HG03097 (cell line): Measurements from ENCODE around the gene ANKRD34A.

Experiments
- ATAC-seq: cut with Tn5 transposase; IDR thresholded peaks from one replicate; pipeline ENCODE4 v1.9.1; 2021; ENCODE audit not compliant: unreplicated experiment, low FRiP score

ANKRD34A gene

DNA sequence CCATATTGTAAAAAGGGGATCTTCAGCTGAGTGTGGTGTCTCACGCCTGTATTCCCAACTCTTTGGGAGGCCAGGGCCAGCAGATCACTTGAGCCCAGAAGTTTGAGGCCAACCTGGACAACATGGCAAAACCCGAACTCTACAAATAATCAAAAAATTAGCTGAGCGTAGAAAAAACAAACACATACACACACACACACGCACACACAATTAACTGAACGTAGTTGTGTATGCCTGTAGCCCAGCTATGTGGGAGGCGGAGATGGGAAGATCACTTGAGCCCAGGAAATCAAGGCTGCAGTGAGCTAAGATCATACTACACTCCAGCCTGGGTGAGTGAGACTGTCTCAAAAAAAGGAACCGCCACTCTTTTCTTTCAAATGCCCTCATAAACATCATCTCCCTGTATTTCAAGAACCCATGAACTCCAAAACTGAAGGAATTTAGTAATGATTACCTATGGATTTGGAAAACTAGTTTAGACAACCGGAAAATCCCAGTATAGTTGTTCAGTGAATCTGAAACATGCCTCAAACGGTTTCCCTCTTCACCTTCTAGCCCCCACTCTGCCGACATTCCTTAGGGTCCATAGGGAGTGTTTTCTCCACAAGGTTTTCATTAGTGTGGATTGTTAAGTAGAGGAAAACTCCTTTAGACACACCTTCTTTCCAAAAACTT is 27.5 kb upstream of the ANKRD34A start:
- no peak for ATAC-seq

DNA sequence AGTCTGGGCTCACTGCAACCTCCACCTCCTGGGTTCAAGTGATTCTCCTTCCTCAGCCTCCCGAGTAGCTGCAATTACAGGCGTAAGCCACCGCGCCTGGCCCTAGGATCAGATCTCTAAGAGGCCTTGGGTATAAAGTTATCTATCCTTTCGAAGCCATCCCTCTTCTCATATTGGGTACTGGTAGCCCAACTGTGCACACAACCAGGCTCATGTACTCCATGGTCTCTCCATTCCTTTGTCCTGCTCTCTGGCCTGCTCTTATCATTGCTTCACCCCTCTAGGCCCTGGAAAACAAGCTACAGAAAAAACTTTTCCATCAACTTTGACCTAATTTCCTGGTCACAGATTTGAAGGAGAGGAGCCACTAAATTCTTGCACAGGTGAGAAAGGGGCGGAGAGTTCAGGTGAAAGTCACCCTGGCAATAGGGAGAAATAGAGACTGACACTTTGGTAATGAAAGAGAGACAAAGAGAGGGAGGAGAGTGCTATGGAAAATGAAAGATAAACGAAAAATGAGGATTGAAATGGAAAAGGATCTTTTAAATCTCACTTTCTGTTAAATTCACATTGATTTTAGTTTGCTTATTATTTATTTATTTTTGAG is 26.0 kb upstream of the ANKRD34A start:
- no peak for ATAC-seq

DNA sequence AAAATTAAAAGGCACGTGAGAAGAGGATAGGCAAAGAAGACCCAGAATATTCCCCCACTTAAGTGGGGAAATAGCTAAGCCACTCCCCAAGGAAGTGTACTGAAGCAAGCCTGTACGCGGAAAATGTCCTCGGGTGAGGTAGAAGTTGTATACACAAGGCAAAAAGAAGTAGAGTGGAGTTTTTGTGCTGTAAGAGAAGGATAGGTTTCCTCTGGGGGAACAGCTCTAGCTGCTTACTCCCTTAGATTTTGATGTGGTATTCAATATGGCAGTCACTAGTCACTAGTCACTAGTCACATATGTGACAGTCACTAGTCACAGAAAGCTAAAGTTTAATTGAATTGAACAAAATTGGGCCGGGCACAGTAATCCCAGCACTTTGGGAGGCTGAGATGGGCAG is 24.4 kb upstream of the ANKRD34A start:
- no peak for ATAC-seq

DNA sequence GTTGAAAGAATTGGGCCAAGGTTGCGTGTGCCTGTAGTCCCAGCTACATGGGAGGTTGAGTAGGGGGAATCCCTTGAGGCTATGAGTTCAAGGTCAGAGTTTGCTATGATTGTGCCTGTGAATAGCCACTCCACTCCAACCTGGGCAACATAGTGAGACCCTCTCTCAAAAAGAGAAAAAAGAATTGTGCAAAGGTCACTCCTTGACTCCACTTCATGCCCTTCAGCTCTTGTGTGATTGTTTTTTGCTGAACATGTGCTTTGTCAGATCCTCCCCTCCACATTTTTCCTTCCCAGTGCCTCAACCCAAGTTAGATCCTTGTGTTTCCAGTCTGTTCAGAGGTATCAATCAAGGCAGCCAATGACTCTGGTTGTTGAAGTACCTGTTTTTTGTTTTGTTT is 23.6 kb upstream of the ANKRD34A start:
- no peak for ATAC-seq

DNA sequence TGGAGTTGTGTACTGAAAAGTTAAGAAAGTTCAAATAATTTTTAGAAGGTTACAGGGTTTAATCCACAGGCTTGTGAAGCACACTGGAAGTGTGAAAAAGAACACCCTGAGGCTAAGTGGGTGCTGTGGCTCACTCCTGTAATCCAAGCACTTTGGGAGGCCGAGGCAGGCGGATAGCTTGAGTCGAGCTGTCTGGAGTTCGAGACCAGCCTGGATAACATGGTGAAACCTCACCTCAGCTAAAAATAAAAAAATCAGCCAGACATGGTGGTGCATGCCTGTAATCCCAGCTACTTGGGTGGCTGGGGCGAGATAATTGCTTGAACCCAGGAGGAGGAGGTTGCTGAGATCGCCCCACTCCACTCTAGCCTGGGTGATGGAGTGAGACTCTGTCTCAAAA is 22.2 kb upstream of the ANKRD34A start:
- no peak for ATAC-seq

DNA sequence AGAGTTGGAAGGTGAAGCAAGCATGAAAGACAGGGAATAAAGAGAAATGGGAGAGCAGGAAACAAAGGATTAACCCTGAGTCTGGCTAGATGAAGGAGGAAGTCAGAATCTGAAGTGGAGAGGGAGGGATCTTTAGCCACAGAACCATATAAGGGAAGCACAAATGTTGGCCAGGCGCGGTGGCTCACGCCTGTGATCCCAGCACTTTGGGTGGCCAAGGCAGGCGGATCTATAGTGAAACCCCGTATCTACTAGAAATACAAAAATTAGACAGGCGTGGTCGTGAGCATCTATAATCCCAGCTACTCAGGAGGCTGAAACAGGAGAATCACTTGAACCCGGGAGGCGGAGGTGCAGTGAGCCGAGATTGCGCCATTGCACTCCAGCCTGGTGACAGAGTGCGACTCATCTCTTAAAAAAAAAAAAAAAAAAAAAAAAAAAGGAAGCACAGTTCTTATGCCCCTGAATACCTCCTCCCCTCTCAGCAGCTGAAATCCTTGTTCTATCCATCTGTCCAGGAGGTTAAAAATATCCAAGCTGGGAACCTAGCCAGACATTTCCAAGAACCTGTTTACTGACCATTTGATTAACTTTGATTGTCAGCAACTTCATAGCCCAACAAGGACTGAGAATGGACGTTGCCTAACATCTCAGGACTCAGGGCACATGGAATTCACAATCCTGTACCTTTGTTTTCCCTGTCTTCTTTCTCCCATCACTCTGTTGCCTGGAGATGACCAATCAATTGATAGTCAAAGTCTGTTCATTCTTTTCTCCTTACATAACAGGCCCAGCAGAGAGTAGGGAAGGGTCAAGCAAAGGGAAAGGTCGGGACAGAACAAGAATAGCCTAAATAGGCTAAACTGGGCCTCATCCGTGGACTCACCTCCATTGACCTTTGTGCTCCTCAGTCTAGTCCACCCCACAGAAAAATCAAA is 21.4 kb upstream of the ANKRD34A start:
- ATAC-seq: no peak

DNA sequence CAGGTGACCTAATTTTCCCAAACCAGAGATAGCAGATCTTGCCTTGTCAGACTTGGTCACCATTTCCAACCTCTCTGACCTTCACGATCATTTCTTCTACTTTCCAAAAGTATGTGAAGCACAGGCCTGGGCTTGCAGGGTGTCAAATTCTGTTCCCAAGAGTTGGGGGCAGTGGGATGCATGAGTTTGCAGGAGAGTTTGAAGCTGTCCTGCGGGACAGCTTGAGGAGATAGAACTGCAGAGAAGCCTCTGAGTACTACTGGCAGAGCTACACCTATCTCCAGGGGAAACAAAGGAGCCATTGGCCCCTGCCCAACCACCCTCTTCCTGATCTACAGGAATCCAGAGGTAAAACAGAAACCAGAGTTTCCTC is 20.7 kb upstream of the ANKRD34A start:
- no peak for ATAC-seq

DNA sequence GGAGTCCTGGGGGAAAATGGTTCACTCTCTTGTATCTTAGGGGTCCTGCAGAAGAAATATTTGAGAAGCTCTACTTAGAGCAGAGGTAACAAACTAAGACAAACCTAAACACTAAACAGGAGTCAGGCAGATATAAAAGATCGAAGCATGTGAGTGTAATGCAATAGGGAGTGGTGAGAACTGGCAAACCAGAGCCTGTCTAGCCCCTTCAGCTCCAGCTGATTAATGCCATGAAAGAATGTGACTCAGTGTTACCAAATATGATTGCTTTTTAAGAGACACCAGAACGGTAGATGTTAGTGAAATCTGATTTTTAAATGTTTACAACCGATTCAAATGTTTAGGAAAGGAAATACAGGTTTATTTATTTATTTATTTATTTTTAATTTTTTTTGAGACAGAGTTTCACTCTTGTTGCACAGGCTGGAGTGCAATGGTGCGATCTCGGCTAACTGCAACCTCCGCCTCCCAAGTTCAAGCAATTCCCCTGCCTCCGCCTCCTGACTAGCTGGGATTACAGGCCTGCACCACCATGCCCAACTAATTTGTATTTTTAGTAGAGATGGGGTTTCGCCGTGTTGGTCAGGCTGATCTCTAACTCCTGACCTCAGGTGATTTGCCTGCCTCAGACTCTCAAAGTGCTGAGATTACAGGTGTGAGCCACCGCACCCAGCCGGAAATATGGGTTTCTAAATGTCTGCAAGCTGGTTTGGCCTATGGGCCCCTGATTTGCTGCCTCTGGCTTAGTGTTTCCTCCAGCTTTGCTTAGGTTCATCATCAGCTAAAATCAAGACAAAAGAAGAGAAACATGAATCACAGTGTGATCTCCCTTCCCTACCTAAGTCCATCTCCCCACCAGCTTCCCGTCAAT is 19.8 kb upstream of the ANKRD34A start:
- no peak for ATAC-seq

DNA sequence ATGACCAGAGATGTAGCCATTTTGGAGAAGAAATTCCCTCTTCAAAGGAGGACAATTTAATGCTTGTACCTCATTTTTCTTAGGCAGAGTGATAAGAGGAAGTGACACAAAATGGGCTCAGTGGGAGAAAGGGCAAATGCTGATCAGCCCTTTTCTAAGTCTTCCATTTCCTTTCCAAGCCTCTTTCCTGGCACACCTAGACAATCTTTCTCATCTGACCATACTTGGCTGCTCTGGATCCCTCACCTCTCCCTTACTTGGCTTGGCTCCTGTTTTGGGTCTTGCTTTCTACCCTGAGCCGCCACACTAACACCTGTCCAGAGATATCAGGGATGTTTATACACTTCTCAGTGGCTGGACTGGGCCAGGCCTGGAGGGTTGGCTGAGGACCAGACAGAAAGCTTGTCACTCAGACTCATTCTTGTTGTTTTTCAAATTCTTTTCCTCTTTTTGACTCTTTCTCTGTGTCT is 18.9 kb upstream of the ANKRD34A start:
- no peak for ATAC-seq

DNA sequence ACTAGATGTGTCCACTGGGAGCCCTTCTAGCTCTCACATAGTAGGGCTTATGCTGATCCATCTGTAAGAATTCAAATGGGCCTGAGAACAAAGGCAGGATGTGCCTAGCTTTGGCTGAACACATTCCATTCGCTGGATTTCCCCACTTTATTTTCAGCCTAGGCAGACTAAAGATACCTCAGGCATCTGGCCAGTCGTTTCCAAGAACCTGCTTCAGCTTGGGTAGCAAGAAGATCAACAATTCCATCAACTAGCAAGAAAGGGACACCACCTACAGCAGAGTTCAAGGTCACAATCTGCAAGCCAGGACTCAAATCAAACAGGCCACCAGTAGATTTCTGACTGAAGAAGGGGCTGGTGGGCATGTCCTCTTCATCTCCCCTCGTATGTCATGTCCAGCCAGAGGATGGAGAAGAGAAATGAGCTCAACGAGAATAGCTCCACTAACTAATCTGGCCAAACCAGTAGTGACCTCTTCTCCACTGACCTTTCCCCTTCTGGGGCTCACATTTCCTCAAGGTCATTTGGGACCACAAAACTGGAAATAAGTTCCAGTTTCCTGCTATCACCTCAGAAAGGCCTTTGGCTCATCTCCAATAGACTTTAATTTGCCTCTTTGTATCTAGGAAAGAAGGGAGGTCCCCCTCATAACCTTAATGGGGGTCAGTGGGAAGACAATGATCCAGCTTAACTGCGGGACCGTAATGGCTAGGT is 17.8 kb upstream of the ANKRD34A start:
- ATAC-seq: no peak

DNA sequence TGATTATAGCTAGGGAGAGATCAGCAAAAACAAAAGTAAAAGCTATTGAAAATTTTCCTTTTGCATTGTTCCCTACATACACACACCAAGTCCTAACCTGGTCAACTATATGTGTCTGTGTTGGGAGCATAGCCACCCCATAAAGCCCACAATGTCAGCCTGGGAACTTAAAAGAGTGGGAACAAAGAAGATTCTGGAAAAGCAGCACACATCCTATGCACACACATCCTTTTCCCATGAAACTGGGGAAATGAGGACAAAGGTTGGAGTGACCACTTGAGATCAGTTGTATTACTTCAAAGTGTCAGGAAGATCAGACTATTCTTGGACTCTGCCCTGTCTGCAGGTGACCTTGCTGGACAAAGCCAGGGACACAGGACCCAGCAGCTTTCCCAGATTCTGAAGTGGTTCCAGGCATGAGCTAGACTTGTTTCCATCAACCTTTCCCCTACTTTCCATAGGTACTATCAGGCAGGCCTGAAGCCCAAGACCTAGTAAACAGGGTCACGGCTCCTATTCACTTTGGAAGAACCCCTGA is 16.2 kb upstream of the ANKRD34A start:
- no peak for ATAC-seq

DNA sequence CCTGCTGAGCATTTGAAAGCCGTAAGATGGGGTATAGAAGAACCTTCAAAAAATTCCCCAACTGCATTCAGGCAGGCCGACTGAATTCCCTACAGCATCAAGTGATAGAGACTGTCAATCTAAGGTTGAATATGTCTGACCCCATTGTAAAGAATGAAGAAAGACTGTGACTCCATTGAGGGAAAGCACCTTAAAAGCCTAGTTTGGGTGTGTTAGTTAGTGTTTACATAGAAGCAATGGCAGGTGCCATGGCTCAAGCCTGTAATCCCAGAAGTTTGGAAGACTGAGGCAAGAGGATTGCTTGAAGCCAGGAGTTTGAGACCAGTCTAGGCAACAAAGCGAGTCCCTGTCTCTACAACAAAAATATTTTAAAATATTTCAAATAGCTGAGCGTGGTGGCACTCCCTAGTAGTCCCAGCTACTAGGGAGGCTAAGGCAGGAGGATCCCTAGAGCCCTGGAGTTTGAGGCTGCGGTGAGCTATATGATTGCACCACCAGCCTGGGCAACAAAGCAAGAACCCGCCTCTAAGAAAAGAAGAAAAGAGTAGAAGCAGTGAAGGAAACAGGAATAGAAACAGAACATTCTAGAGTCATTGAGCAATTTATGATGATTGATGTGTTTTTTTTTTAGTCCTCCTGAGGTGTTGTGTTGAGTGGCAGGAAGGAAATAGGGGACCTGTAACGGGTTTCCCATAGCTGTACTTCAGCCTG is 15.5 kb upstream of the ANKRD34A start:
- no peak for ATAC-seq

DNA sequence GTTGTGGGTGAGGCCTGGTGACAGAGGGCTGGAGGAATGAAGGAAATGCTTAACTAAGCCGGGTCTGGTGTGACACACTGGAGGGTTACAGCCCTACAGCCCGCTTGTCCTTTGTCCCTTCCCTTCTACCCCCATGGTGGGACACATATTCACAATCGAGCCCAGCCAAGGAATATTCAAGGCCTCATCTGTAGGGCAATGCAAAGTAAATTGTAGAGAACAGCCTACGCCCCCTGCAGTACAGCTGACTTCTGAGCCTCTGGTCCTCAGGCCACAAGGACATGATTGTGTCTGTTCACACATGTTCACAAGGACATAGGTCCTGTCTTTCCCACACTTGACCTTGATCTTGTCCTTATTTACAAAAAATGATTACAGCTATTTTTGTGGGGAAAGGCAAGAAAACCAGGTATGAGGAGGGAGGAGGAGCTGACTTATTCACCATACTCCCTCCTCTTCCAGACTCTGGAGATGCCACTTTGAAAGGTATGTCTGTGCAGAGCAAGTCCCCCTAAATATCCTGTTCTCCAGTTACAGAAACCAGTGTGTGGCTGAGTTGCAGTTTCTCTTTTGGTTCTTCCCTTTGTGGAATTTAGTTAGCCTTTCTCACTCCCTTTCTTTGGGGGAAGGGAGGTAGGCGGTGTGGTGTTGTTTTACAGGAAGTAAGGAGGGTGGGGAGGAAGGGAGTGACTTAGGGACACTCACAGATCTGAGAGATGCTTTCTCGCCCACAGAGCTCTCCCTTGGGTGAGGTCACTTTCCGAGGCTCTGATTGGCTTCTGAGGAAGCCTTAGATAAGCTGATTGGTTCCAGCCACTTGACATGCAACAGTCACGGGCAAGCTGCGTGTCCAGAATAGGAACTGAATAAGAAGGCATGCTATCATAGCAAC is 14.7 kb upstream of the ANKRD34A start:
- ATAC-seq: peak; percentile 81

DNA sequence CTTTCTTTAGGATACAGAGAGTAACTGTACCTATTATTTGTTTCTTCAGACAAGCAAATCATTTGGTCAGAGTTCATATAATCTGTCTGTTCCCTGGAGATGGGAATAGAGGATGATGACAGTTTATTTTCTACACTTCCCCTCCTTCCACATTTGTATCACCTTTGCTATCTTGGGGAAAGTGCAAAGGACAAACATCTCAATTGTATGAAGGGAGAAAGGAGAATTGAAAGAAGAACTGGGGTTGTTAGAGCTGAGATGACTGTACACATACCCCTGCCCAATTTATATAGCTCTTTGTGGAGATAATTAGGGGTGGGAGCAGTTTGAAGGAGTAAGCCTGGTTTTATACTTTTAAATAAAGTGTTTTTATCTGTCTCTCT is 14.1 kb upstream of the ANKRD34A start:
- ATAC-seq: no peak

DNA sequence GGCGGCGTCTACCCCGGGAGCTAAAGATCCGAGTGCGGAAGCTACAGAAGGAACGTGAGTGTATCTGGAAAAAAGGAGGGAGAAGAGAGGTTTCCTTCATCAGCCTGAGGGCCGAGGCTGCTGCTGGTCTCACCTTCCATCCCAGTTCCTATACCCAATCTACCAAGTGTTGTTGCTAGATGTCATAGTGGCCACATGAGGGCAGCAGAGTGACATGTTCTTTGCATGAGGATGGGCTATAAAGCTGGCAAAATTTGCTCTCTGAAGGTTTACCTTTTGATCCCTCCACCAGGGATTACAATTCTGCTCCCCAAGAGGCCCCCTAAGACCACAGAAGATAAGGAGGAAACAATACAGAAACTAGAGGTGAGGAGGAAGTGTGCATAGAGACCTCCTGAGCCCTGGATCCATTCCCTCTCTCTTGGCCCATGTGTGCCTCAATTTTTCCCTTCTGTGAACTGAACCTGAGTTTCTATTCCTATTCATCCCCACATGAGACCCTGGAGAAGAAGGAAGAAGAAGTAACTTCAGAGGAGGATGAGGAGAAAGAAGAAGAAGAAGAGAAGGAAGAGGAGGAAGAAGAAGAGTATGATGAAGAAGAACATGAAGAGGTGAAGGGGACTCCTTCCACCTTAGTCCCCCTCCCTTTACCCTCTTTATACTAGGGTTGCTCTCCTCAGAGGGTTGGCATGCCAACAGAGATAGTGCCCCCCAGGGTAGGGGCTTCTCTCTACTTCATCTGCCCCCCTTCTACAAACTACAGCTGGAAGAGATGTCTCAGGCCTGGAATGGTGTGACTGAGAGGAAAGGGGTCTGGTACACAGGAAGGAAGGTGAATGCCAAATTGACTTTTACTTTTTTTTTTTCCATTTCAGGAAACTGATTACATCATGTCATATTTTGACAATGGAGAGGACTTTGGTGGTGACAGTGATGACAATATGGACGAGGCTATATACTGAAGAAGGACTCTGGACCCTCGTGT is 13.4 kb upstream of the ANKRD34A start:
- ATAC-seq: peak; percentile 31

DNA sequence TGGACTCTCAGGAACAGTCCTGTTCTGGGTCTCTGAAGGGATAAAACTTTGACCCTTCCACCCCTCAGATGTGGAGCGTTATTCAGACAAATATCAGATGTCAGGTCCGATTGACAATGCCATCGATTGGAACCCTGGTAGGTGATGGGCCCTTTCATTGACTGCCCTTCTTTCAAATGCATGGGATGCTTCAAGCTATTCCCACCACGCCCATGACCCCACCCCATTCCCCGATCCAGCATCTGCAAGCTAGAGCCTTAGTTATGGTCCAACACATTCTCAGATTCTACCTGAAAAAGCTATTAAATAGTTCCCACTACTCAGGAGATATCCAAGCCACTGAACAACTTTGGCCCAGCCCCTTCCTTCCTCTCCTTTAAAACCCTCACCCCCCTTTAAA is 12.6 kb upstream of the ANKRD34A start:
- no peak for ATAC-seq

DNA sequence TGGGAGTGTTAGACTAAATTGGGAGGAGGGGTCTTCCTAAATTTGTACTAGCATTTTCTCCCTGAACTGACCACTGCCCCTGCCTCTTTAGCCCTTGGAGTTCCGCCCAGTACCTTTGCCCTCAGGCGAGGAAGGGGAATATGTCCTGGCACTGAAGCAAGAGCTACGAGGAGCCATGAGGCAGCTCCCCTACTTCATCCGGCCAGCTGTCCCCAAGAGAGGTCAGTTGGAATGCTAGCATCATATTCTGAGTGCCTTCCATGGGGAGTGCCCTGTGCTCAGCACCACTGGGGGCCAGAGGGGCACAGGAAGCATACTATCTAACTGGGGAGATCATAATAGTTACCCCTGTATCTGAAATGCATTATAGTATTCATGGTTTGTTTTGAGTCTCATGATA is 10.8 kb upstream of the ANKRD34A start:
- no peak for ATAC-seq
